ENCODE results near the gene GSTT2. TPM values are rescaled to one million over a fixed set of nuclear protein-coding genes. Genes with fewer than 3 reads are reported as not detected.

GSTT2 gene
- total and polyA plus RNA-seq, 7 donors: 1.1 to 1.2 TPM; not detected in 5

DNA sequence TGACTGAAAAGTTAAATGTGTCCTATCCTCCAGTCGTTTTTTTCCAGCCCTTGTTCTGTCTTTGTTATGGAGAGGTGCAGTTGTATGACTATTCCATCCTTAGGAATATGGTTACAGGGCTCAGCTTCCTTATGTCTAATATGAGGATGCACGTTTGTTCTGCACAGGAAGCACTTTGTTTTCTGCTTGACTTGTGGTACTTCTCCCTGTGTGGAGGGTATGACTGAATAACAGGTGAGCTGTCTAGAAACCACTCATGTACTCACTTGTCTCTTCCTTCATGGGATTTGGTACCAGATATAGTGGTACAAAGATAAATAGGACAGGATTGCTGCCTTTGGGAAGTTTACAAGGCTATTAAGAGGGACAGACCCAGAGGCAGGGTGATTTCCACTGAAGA, 48.6 kb downstream of the GSTT2 start:
- WGBS, 2 donors: 32 to 42% methylated on average over 2 of the region's 2 CpGs
- no peak overlapping the region for H3K27ac ChIP-seq
- H3K27me3 ChIP-seq: no peaks in the 10 kb centered on the region
- H3K9me3 ChIP-seq: no peaks in the 10 kb centered on the region
- H3K4me1 ChIP-seq: peaks cover 0 to 10% (median 5%) of the 10 kb centered on the region in 4 donors
- TF ChIP-seq, protein P1, sequence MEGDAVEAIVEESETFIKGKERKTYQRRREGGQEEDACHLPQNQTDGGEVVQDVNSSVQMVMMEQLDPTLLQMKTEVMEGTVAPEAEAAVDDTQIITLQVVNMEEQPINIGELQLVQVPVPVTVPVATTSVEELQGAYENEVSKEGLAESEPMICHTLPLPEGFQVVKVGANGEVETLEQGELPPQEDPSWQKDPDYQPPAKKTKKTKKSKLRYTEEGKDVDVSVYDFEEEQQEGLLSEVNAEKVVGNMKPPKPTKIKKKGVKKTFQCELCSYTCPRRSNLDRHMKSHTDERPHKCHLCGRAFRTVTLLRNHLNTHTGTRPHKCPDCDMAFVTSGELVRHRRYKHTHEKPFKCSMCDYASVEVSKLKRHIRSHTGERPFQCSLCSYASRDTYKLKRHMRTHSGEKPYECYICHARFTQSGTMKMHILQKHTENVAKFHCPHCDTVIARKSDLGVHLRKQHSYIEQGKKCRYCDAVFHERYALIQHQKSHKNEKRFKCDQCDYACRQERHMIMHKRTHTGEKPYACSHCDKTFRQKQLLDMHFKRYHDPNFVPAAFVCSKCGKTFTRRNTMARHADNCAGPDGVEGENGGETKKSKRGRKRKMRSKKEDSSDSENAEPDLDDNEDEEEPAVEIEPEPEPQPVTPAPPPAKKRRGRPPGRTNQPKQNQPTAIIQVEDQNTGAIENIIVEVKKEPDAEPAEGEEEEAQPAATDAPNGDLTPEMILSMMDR (IDR thresholded peaks at IDR 0.05): no peak
- no peak overlapping the region for H3K4me3 ChIP-seq
- peaks cover 0 to 5% (median 0%) of the 10 kb centered on the region in 4 donors for H3K36me3 ChIP-seq
- DNase-seq: no peak
- intact Hi-C loops (cut with DNase I): no loop called here

DNA sequence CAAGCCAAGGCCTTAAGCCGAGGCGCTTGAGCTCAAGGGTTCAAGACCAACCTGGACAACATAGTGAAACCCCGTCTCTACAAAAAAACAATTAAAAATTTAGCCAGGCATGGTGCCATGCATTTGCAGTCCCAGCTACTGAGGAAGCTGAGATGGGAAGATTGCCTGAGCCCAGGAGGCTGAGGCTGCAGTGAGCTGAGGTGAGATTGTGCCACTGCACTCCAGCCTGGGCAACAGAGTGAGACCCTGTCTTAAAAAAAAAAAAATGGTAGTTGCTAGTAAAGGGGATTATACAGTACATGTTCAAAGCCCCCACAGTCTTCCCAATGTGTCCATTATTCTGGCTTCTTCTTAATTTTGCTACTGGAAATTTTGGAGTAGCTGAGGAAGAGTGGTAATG, 49.4 kb downstream of the GSTT2 start:
- intact Hi-C loops (cut with DNase I): no loop called here
- no peak for DNase-seq
- no peak for TF ChIP-seq POLR2AphosphoS5 (IDR thresholded peaks at IDR 0.05)
- no peak for TF ChIP-seq POLR2A (IDR thresholded peaks at IDR 0.05)
- TF ChIP-seq, protein P1 (IDR thresholded peaks at IDR 0.05): no peak
- no peak for TF ChIP-seq EP300 (IDR thresholded peaks at IDR 0.05)

DNA sequence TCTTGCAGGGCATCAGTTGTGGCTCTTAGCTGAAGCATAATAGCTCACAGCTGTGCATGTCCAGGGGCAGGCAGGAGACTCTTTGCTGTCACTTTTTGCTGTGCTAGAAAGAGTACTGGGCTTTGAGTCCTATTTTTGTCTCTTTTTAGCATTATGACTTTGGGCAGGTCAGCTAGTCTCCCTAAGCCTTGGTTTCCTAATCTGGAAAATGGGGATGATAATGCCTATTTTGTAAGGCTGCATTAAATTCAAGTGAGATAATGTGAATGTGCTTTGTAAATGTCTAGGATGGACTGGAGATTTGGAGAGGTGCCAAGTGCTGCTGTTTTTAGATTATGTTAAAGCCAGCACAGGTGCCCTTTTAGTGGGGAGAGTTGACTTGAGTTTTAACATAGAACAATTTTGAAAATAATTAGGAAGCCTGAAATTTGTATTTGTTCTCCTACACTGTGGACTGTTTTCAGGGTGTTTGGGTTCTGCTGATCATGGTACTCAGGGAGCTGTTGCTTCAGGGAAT, 50.3 kb downstream of the GSTT2 start:
- H3K9me3 ChIP-seq: no peaks in the 10 kb centered on the region
- TF ChIP-seq POLR2AphosphoS5 (IDR thresholded peaks at IDR 0.05) (no peak), POLR2A (IDR thresholded peaks at IDR 0.05) (no peak), EP300 (IDR thresholded peaks at IDR 0.05) (no peak)
- TF ChIP-seq, protein P1 (IDR thresholded peaks at IDR 0.05): no peak
- H3K4me1 ChIP-seq: peaks cover 0 to 10% (median 5%) of the 10 kb centered on the region in 4 donors
- H3K4me3 ChIP-seq: no peak overlapping the region
- intact Hi-C loops (cut with DNase I): no loop called here
- H3K36me3 ChIP-seq: peaks cover 0 to 5% (median 0%) of the 10 kb centered on the region in 4 donors
- H3K27ac ChIP-seq: no peak overlapping the region
- DNase-seq: no peak
- H3K27me3 ChIP-seq: no peaks in the 10 kb centered on the region

More for the DNA sequence above, 49.4 kb downstream of the GSTT2 start:
- 82 to 98% methylated on average over 3 of the region's 3 CpGs for WGBS, 2 donors
- H3K27ac ChIP-seq: no peak overlapping the region
- H3K27me3 ChIP-seq: no peaks in the 10 kb centered on the region
- H3K4me1 ChIP-seq: peaks cover 0 to 10% (median 5%) of the 10 kb centered on the region in 4 donors
- H3K4me3 ChIP-seq: no peak overlapping the region
- peaks cover 0 to 5% (median 0%) of the 10 kb centered on the region in 4 donors for H3K36me3 ChIP-seq
- H3K9me3 ChIP-seq: no peaks in the 10 kb centered on the region

Other genes with a start within 250 kb of the GSTT2 start
- 1 to 10 TPM; 2.6 to 5.5 (median 3.0) TPM for gene ZNF70, start 229.0 kb upstream of the GSTT2 start, total RNA-seq
- 1 to 10 TPM in 1 of 3 donors, under 1 TPM in 2; 0.23 to 1.8 (median 0.60) TPM for gene ZNF70, start 229.0 kb upstream of the GSTT2 start, polyA plus RNA-seq
- gene VPREB3, start 225.7 kb upstream of the GSTT2 start, total RNA-seq: not detected
- 10 to 100 TPM in 1 of 3 donors, 1 to 10 TPM in 1, not detected in 1; 2.4 to 65.9 TPM for gene VPREB3, start 225.7 kb upstream of the GSTT2 start, polyA plus RNA-seq
- gene C22orf15, start 217.1 kb upstream of the GSTT2 start, total RNA-seq: under 1 TPM in 1 of 4 donors, not detected in 3; 0.36 TPM
- gene C22orf15, start 217.1 kb upstream of the GSTT2 start, polyA plus RNA-seq: under 1 TPM in 1 of 3 donors, not detected in 2; 0.45 TPM
- 10 to 100 TPM in 3 of 4 donors, 1 to 10 TPM in 1; 5.7 to 51.5 (median 29.1) TPM for gene CHCHD10, start 212.2 kb upstream of the GSTT2 start, total RNA-seq
- 100 to 1,000 TPM; 272 to 336 (median 286) TPM for gene CHCHD10, start 212.2 kb upstream of the GSTT2 start, polyA plus RNA-seq
- 1 to 10 TPM; 4.6 to 9.9 (median 8.6) TPM for gene MMP11, start 207.3 kb upstream of the GSTT2 start, total RNA-seq
- 1 to 10 TPM in 1 of 3 donors, under 1 TPM in 1, not detected in 1; 0.60 to 4.4 TPM for gene MMP11, start 207.3 kb upstream of the GSTT2 start, polyA plus RNA-seq
- 10 to 100 TPM; 25.0 to 85.7 (median 45.5) TPM for gene SMARCB1, start 193.2 kb upstream of the GSTT2 start, total RNA-seq
- gene SMARCB1, start 193.2 kb upstream of the GSTT2 start, polyA plus RNA-seq: 10 to 100 TPM; 39.0 to 70.8 (median 43.9) TPM
- under 1 TPM in 2 of 4 donors, not detected in 2; 0.28 to 0.36 TPM for gene DERL3, start 141.1 kb upstream of the GSTT2 start, total RNA-seq
- gene DERL3, start 141.1 kb upstream of the GSTT2 start, polyA plus RNA-seq: 10 to 100 TPM in 1 of 3 donors, 1 to 10 TPM in 2; 1.8 to 18.3 (median 5.1) TPM
- 10 to 100 TPM; 13.8 to 23.5 (median 16.4) TPM for gene SLC2A11, start 122.3 kb upstream of the GSTT2 start, total RNA-seq
- gene SLC2A11, start 122.3 kb upstream of the GSTT2 start, polyA plus RNA-seq: 10 to 100 TPM in 1 of 3 donors, 1 to 10 TPM in 2; 4.8 to 12.5 (median 5.5) TPM
- 100 to 1,000 TPM; 159 to 296 (median 216) TPM for gene MIF, start 85.8 kb upstream of the GSTT2 start, total RNA-seq
- 100 to 1,000 TPM; 333 to 684 (median 353) TPM for gene MIF, start 85.8 kb upstream of the GSTT2 start, polyA plus RNA-seq
- 1 to 10 TPM in 3 of 4 donors, under 1 TPM in 1; 0.71 to 9.4 (median 3.6) TPM for gene GSTT2B, start 18.9 kb upstream of the GSTT2 start, total RNA-seq
- gene GSTT2B, start 18.9 kb upstream of the GSTT2 start, polyA plus RNA-seq: 1 to 10 TPM in 1 of 3 donors, not detected in 2; 6.7 TPM
- gene DDTL, start 13.2 kb upstream of the GSTT2 start, total RNA-seq: 1 to 10 TPM in 1 of 4 donors, under 1 TPM in 1, not detected in 2; 0.55 to 2.0 TPM
- 1 to 10 TPM; 1.2 to 7.3 (median 2.8) TPM for gene DDTL, start 13.2 kb upstream of the GSTT2 start, polyA plus RNA-seq
- 100 to 1,000 TPM in 2 of 4 donors, 10 to 100 TPM in 2; 80.9 to 144 (median 111) TPM for gene DDT, start 5.7 kb upstream of the GSTT2 start, total RNA-seq
- 100 to 1,000 TPM; 261 to 640 (median 486) TPM for gene DDT, start 5.7 kb upstream of the GSTT2 start, polyA plus RNA-seq
- not detected for gene GSTT4, start 25.3 kb downstream of the GSTT2 start, total RNA-seq
- gene GSTT4, start 25.3 kb downstream of the GSTT2 start, polyA plus RNA-seq: not detected
- gene CABIN1, start 31.2 kb downstream of the GSTT2 start, total RNA-seq: 10 to 100 TPM; 21.2 to 77.3 (median 35.6) TPM
- gene CABIN1, start 31.2 kb downstream of the GSTT2 start, polyA plus RNA-seq: 10 to 100 TPM; 13.8 to 43.5 (median 15.7) TPM
- 1 to 10 TPM; 1.2 to 8.6 (median 3.8) TPM for gene SUSD2, start 201.4 kb downstream of the GSTT2 start, total RNA-seq
- gene SUSD2, start 201.4 kb downstream of the GSTT2 start, polyA plus RNA-seq: 1 to 10 TPM in 1 of 3 donors, not detected in 2; 2.6 TPM